HepG2 (cell line): Measurements from ENCODE around the gene GLB1L. TPM values are rescaled to one million over a fixed set of nuclear protein-coding genes. Genes with fewer than 3 reads are reported as not detected.

Experiments used
- ATF7-NPFF ChIP-seq: sonication (generic); formaldehyde crosslinking; IDR thresholded peaks from 2 replicates; pipeline ENCODE4 v1.8.1; 2023; ENCODE audit warnings: mild to moderate bottlenecking, low read depth, missing genetic modification reagents, moderate library complexity
- CREBL2 ChIP-seq: sonication (generic); formaldehyde crosslinking; IDR thresholded peaks from 2 replicates; pipeline ENCODE4 v1.8.1; 2023; ENCODE audit warnings: missing genetic modification reagents, mild to moderate bottlenecking, borderline replicate concordance
- KAT7 ChIP-seq: IDR thresholded peaks from 2 replicates; pipeline ENCODE4 v1.6.1; 2018; ENCODE audit warnings: borderline replicate concordance, missing compliant biosample characterization
- MED1 ChIP-seq: sonication (generic); formaldehyde crosslinking; IDR thresholded peaks from 2 replicates; pipeline ENCODE4 v1.4.0; 2020; ENCODE audit warnings: missing genetic modification reagents
- NR2C2 ChIP-seq: sonication (generic); formaldehyde crosslinking; IDR thresholded peaks from 2 replicates; pipeline ENCODE4 v1.4.0; 2020; ENCODE audit warnings: missing genetic modification reagents, mild to moderate bottlenecking, moderate library complexity, borderline replicate concordance
- PITX1 ChIP-seq: sonication (generic); formaldehyde crosslinking; IDR thresholded peaks from 2 replicates; pipeline ENCODE4 v1.5.1; 2020; ENCODE audit warnings: mild to moderate bottlenecking, missing genetic modification reagents
- THRA ChIP-seq: sonication (generic); formaldehyde crosslinking; IDR thresholded peaks from 2 replicates; pipeline ENCODE4 v1.4.0; 2020; ENCODE audit warnings: missing genetic modification reagents, borderline replicate concordance
- ZNF101 ChIP-seq: sonication (generic); formaldehyde crosslinking; IDR thresholded peaks from 2 replicates; pipeline ENCODE4 v1.4.0; 2020; ENCODE audit warnings: mild to moderate bottlenecking, low read depth, missing genetic modification reagents, borderline replicate concordance
- ZNF503 ChIP-seq: sonication (generic); formaldehyde crosslinking; IDR thresholded peaks from 2 replicates; pipeline ENCODE4 v1.4.0; 2020; ENCODE audit warnings: missing genetic modification reagents
- polyA plus RNA-seq, 8 experiments: library from polyadenylated mRNA; depleted of rRNA in 3 of 8; stranded (reverse) in 7 of 8; unstranded in 1 of 8; fragments of >200 nt; fragmentation: Illumina TruSeq in 4 of 8; extraction: Trizol in 4 of 8; gene quantifications; 2 replicates each; pipeline versions ENCODE4 v1.2.1 to v1.2.3, GENCODE V29; 2011 to 2016; ENCODE audit warnings: low read depth in 4 of 8, missing spikeins in 1 of 8, mixed read lengths in 1 of 8; ENCODE audit not compliant: insufficient read depth in 1 of 8
- total RNA-seq, 5 experiments: library from RNA; depleted of rRNA; stranded (reverse); fragments of >200 nt; fragmentation: Illumina TruSeq; extraction: Trizol; gene quantifications; 2 replicates each; pipeline ENCODE4 v1.2.3, GENCODE V29; 2016; ENCODE audit warnings: low read depth in 1 of 5
- TF ChIP-seq, protein P1 (sequence below): sonication (generic); formaldehyde crosslinking; IDR thresholded peaks from 2 replicates; pipeline ENCODE4 v1.4.0; 2020; ENCODE audit warnings: missing genetic modification reagents
- TF ChIP-seq, protein P2 (sequence below): sonication (generic); formaldehyde crosslinking; IDR thresholded peaks from 2 replicates; pipeline ENCODE4 v1.4.0; 2020; ENCODE audit warnings: mild to moderate bottlenecking, low read depth, missing genetic modification reagents
- TF ChIP-seq, protein P3 (sequence below), 2 experiments: IDR thresholded peaks; 2 replicates each; pipeline ENCODE4 v1.6.1; 2011 to 2012; ENCODE audit warnings: low read length in 2 of 2, borderline replicate concordance in 1 of 2, low read depth in 1 of 2, mild to moderate bottlenecking in 1 of 2, moderate library complexity in 1 of 2

GLB1L gene
- total and polyA plus RNA-seq, 2 of the 13 experiments (the other 11 are each of a cell fraction or from before 2014, with no cell fraction given), result 6.8 to 7.3 TPM

DNA sequence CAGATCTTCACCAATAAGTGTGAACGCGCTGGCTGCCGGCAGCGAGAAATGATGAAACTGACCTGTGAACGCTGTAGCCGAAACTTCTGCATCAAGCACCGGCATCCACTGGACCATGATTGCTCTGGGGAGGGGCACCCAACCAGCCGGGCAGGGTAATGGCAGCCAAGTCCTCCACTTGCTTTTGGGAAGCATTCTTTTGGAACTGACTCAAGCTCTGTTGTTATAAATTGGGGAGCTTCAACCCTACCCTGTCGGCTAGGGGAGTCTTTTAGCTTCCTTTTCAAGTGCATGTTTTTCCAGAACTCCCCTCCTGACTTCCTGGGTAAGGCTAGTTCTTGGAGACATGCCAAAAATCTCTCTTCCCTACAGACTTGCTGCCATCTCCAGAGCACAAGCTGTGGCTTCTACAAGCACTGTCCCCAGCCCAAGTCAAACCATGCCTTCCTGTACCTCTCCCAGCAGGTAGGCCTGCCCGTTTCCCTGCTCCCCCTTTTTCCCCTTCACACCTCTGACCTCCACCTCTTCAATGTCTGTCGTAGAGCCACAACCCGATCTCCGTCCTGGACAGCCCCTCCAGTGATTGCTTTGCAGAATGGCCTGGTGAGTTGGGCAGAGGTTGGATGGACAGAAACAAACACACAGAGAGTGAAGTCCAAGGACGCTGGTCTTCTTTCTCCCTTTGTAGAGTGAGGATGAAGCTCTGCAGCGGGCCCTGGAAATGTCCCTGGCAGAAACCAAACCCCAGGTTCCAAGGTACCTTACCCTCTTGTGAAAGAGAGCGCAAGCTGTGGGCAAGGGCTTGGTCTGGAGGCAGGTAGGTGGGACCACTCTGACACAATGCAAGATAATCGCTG is 37.1 kb downstream of the GLB1L start (continued):
- TF ChIP-seq, protein P1, sequence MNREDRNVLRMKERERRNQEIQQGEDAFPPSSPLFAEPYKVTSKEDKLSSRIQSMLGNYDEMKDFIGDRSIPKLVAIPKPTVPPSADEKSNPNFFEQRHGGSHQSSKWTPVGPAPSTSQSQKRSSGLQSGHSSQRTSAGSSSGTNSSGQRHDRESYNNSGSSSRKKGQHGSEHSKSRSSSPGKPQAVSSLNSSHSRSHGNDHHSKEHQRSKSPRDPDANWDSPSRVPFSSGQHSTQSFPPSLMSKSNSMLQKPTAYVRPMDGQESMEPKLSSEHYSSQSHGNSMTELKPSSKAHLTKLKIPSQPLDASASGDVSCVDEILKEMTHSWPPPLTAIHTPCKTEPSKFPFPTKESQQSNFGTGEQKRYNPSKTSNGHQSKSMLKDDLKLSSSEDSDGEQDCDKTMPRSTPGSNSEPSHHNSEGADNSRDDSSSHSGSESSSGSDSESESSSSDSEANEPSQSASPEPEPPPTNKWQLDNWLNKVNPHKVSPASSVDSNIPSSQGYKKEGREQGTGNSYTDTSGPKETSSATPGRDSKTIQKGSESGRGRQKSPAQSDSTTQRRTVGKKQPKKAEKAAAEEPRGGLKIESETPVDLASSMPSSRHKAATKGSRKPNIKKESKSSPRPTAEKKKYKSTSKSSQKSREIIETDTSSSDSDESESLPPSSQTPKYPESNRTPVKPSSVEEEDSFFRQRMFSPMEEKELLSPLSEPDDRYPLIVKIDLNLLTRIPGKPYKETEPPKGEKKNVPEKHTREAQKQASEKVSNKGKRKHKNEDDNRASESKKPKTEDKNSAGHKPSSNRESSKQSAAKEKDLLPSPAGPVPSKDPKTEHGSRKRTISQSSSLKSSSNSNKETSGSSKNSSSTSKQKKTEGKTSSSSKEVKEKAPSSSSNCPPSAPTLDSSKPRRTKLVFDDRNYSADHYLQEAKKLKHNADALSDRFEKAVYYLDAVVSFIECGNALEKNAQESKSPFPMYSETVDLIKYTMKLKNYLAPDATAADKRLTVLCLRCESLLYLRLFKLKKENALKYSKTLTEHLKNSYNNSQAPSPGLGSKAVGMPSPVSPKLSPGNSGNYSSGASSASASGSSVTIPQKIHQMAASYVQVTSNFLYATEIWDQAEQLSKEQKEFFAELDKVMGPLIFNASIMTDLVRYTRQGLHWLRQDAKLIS, result peak; percentile 24; the same call in 1 of the 2 replicates
- TF ChIP-seq PITX1 (CRISPR knock-in tag), result peak; percentile 32; the same call in 1 of the 2 replicates
- TF ChIP-seq ATF7-NPFF (CRISPR knock-in tag), result no peak
- TF ChIP-seq ZNF503 (CRISPR knock-in tag), result peak; percentile 37; the same call in 1 of the 2 replicates
- TF ChIP-seq, protein P2, sequence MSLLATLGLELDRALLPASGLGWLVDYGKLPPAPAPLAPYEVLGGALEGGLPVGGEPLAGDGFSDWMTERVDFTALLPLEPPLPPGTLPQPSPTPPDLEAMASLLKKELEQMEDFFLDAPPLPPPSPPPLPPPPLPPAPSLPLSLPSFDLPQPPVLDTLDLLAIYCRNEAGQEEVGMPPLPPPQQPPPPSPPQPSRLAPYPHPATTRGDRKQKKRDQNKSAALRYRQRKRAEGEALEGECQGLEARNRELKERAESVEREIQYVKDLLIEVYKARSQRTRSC (CRISPR knock-in tag), result no peak
- TF ChIP-seq KAT7, result peak; percentile 32; the same call in 1 of the 2 replicates
- TF ChIP-seq MED1 (CRISPR knock-in tag), result peak; percentile 82
- 0 out of 2 replicates have a peak, but pooled peaks have one; percentile 40 for TF ChIP-seq CREBL2 (CRISPR knock-in tag)
- TF ChIP-seq, protein P3, sequence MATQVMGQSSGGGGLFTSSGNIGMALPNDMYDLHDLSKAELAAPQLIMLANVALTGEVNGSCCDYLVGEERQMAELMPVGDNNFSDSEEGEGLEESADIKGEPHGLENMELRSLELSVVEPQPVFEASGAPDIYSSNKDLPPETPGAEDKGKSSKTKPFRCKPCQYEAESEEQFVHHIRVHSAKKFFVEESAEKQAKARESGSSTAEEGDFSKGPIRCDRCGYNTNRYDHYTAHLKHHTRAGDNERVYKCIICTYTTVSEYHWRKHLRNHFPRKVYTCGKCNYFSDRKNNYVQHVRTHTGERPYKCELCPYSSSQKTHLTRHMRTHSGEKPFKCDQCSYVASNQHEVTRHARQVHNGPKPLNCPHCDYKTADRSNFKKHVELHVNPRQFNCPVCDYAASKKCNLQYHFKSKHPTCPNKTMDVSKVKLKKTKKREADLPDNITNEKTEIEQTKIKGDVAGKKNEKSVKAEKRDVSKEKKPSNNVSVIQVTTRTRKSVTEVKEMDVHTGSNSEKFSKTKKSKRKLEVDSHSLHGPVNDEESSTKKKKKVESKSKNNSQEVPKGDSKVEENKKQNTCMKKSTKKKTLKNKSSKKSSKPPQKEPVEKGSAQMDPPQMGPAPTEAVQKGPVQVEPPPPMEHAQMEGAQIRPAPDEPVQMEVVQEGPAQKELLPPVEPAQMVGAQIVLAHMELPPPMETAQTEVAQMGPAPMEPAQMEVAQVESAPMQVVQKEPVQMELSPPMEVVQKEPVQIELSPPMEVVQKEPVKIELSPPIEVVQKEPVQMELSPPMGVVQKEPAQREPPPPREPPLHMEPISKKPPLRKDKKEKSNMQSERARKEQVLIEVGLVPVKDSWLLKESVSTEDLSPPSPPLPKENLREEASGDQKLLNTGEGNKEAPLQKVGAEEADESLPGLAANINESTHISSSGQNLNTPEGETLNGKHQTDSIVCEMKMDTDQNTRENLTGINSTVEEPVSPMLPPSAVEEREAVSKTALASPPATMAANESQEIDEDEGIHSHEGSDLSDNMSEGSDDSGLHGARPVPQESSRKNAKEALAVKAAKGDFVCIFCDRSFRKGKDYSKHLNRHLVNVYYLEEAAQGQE (IDR thresholded peaks at IDR 0.05; ENCODE audit: borderline replicate concordance in 1 of 2, low read depth in 1 of 2, low read length in 2 of 2), result peak in 1 of 2 experiments; percentile 37; a peak in 1 of 4 replicates
- peak; percentile 86; the same call in 1 of the 2 replicates for TF ChIP-seq THRA (CRISPR knock-in tag)
- TF ChIP-seq NR2C2, result 0 out of 2 replicates have a peak, but pooled peaks have one; percentile 38
- TF ChIP-seq ZNF101 (CRISPR knock-in tag), result no peak
